HepG2 (cell line): Measurements from ENCODE around the gene TNIP1. TPM values are rescaled to one million over a fixed set of nuclear protein-coding genes. Genes with fewer than 3 reads are reported as not detected.

Experiments used
- CSRNP1 ChIP-seq: sonication (generic); formaldehyde crosslinking; IDR thresholded peaks from 2 replicates; pipeline ENCODE4 v1.8.1; 2023; ENCODE audit warnings: mild to moderate bottlenecking, missing genetic modification reagents
- FOXP1 ChIP-seq, 2 experiments: fragments of 450-650 bp in 1 of 2; IDR thresholded peaks; 2 replicates each; pipeline ENCODE4 v1.6.1; 2017 to 2018; ENCODE audit warnings: antibody characterized with exemption in 1 of 2
- FOXP4 ChIP-seq: sonication (generic); formaldehyde crosslinking; IDR thresholded peaks from 2 replicates; pipeline ENCODE4 v1.4.0; 2020; ENCODE audit warnings: missing genetic modification reagents
- GATA4 ChIP-seq: sonication (generic); IDR thresholded peaks from 2 replicates; pipeline ENCODE4 v1.6.1; 2016; ENCODE audit warnings: antibody characterized with exemption, low read depth, borderline replicate concordance
- GTF2F1 ChIP-seq: fragments of 150-350 bp; IDR thresholded peaks from 2 replicates; pipeline ENCODE4 v1.6.1; 2014; ENCODE audit warnings: low read length
- HMG20A ChIP-seq: IDR thresholded peaks from 2 replicates; pipeline ENCODE4 v1.6.1; 2016; ENCODE audit warnings: borderline replicate concordance
- HNF4A ChIP-seq: sonication (generic); formaldehyde crosslinking; IDR thresholded peaks from 2 replicates; pipeline ENCODE4 v1.4.0; 2020; ENCODE audit warnings: missing genetic modification reagents
- REST ChIP-seq, 2 experiments: IDR thresholded peaks; 2 replicates each; pipeline ENCODE4 v1.6.1; 2011 to 2012; ENCODE audit warnings: low read length in 2 of 2, borderline replicate concordance in 1 of 2, low read depth in 1 of 2, mild to moderate bottlenecking in 1 of 2, moderate library complexity in 1 of 2
- RXRA ChIP-seq: sonication (generic); formaldehyde crosslinking; IDR thresholded peaks from 2 replicates; pipeline ENCODE4 v1.5.1; 2020; ENCODE audit warnings: missing genetic modification reagents
- SKIL ChIP-seq: sonication (generic); formaldehyde crosslinking; IDR thresholded peaks from 2 replicates; pipeline ENCODE4 v1.8.0; 2022; ENCODE audit warnings: missing genetic modification reagents, mild to moderate bottlenecking, moderate library complexity, borderline replicate concordance
- ZMYM4 ChIP-seq: sonication (generic); formaldehyde crosslinking; IDR thresholded peaks from 2 replicates; pipeline ENCODE4 v1.8.1; 2023; ENCODE audit warnings: mild to moderate bottlenecking, missing genetic modification reagents
- ZNF12 ChIP-seq: sonication (generic); formaldehyde crosslinking; IDR thresholded peaks from 2 replicates; pipeline ENCODE4 v1.5.0; 2020; ENCODE audit warnings: missing genetic modification reagents
- polyA plus RNA-seq, 8 experiments: library from polyadenylated mRNA; depleted of rRNA in 3 of 8; stranded (reverse) in 7 of 8; unstranded in 1 of 8; fragments of >200 nt; fragmentation: Illumina TruSeq in 4 of 8; extraction: Trizol in 4 of 8; gene quantifications; 2 replicates each; pipeline versions ENCODE4 v1.2.1 to v1.2.3, GENCODE V29; 2011 to 2016; ENCODE audit warnings: low read depth in 4 of 8, missing spikeins in 1 of 8, mixed read lengths in 1 of 8; ENCODE audit not compliant: insufficient read depth in 1 of 8
- total RNA-seq, 5 experiments: library from RNA; depleted of rRNA; stranded (reverse); fragments of >200 nt; fragmentation: Illumina TruSeq; extraction: Trizol; gene quantifications; 2 replicates each; pipeline ENCODE4 v1.2.3, GENCODE V29; 2016; ENCODE audit warnings: low read depth in 1 of 5
- TF ChIP-seq, protein P1 (sequence below): IDR thresholded peaks from 2 replicates; pipeline ENCODE4 v1.6.1; 2012; ENCODE audit warnings: low read depth, low read length, improper control_type of control experiment
- TF ChIP-seq, protein P2 (sequence below): sonication (generic); formaldehyde crosslinking; IDR thresholded peaks from 2 replicates; pipeline ENCODE4 v1.9.0; 2021; ENCODE audit warnings: missing genetic modification reagents, mild to moderate bottlenecking, borderline replicate concordance
- TF ChIP-seq, protein P3 (sequence below): sonication (generic); formaldehyde crosslinking; IDR thresholded peaks from 2 replicates; pipeline ENCODE4 v1.4.0; 2020; ENCODE audit warnings: missing genetic modification reagents, borderline replicate concordance

Gene TNIP1
- total and polyA plus RNA-seq, 2 of the 13 experiments (the other 11 are each of a cell fraction or from before 2014, with no cell fraction given) = 26.2 to 45.9 TPM

GRCh38 chr5:151004499-151004898 lies 76.3 kb downstream of the TNIP1 start (continued):
- TF ChIP-seq HMG20A (peak; percentile 33; the same call in 1 of the 2 replicates), FOXP4 (CRISPR knock-in tag) (peak; percentile 90), GTF2F1 (no peak), GATA4 (peak; percentile 29; the same call in 1 of the 2 replicates), RXRA (CRISPR knock-in tag) (peak; percentile 37; the same call in 1 of the 2 replicates), CSRNP1 (CRISPR knock-in tag) (no peak), ZMYM4 (0 out of 2 replicates have a peak, but pooled peaks have one; percentile 21), ZNF12 (CRISPR knock-in tag) (no peak), SKIL (CRISPR knock-in tag) (peak; percentile 64; the same call in 1 of the 2 replicates), FOXP1 (IDR thresholded peaks at IDR 0.05) (no peak), FOXP1 (CRISPR knock-in tag; IDR thresholded peaks at IDR 0.05) (peak; percentile 92), HNF4A (CRISPR knock-in tag) (peak; percentile 65), REST (IDR thresholded peaks at IDR 0.05; ENCODE audit: borderline replicate concordance in 1 of 2, low read depth in 1 of 2, low read length in 2 of 2) (no peak)
- TF ChIP-seq, protein P1, sequence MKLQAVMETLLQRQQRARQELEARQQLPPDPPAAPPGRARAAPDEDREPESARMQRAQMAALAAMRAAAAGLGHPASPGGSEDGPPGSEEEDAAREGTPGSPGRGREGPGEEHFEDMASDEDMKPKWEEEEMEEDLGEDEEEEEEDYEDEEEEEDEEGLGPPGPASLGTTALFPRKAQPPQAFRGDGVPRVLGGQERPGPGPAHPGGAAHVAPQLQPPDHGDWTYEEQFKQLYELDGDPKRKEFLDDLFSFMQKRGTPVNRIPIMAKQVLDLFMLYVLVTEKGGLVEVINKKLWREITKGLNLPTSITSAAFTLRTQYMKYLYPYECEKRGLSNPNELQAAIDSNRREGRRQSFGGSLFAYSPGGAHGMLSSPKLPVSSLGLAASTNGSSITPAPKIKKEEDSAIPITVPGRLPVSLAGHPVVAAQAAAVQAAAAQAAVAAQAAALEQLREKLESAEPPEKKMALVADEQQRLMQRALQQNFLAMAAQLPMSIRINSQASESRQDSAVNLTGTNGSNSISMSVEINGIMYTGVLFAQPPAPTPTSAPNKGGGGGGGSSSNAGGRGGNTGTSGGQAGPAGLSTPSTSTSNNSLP = peak; percentile 52; the same call in 1 of the 2 replicates
- TF ChIP-seq, protein P2, sequence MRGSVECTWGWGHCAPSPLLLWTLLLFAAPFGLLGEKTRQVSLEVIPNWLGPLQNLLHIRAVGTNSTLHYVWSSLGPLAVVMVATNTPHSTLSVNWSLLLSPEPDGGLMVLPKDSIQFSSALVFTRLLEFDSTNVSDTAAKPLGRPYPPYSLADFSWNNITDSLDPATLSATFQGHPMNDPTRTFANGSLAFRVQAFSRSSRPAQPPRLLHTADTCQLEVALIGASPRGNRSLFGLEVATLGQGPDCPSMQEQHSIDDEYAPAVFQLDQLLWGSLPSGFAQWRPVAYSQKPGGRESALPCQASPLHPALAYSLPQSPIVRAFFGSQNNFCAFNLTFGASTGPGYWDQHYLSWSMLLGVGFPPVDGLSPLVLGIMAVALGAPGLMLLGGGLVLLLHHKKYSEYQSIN (CRISPR knock-in tag) = no peak
- TF ChIP-seq, protein P3, sequence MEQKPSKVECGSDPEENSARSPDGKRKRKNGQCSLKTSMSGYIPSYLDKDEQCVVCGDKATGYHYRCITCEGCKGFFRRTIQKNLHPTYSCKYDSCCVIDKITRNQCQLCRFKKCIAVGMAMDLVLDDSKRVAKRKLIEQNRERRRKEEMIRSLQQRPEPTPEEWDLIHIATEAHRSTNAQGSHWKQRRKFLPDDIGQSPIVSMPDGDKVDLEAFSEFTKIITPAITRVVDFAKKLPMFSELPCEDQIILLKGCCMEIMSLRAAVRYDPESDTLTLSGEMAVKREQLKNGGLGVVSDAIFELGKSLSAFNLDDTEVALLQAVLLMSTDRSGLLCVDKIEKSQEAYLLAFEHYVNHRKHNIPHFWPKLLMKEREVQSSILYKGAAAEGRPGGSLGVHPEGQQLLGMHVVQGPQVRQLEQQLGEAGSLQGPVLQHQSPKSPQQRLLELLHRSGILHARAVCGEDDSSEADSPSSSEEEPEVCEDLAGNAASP = peak; percentile 57; the same call in 1 of the 2 replicates
